ENCODE data around the gene IFNE. TPM values are rescaled to one million over a fixed set of nuclear protein-coding genes. Genes with fewer than 3 reads are reported as not detected.

Gene IFNE
- polyA plus RNA-seq, 1 of the 3 experiments (the other 2 are of a cell fraction), result 0.05 TPM

DNA sequence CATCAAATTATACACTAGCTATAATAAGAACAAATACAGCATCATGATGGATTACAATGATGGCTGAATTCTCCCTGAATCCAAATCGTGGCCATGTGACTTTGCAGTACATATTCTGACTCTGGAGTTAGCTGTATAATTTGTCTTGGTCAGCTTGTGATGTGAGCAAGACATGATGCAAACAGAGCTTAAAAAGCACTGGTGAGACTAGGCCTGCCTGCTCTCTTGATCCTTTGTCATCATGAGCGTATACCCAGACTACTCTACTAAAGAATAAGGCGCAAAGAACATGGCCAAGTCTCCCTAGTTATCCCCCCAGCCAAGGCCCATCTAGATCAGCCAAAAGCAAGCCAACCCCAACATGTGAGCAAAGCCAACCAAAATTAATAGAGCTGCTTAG, 34.7 kb upstream of the IFNE start:
- H3K9me3 ChIP-seq, result no peaks in the 10 kb centered on the region
- no peak overlapping the region for H2AFZ ChIP-seq (ENCODE audit: low read depth)
- no peak for DNase-seq
- WGBS (ENCODE audit: low lambda C conversion rate), result 5% methylated on average over 3 of the region's 3 CpGs
- no peaks in the 10 kb centered on the region for H3K4me1 ChIP-seq (ENCODE audit: control insufficient read depth in 1 of 2, insufficient read depth in 2 of 2, low read depth in 1 of 2, low read length in 1 of 2)
- H3K9me2 ChIP-seq, result no peaks in the 10 kb centered on the region
- ChIA-PET CTCF (interaction anchor here (0.8 to 1.2 kb wide), 3 partner anchors 10 to 122 kb away, joined by 3 to 4 read pairs (median 3); no protein-coding TSS in a partner anchor), POLR2A (no interaction called here)
- no peak overlapping the region for H3K9ac ChIP-seq
- TF ChIP-seq, protein P1, sequence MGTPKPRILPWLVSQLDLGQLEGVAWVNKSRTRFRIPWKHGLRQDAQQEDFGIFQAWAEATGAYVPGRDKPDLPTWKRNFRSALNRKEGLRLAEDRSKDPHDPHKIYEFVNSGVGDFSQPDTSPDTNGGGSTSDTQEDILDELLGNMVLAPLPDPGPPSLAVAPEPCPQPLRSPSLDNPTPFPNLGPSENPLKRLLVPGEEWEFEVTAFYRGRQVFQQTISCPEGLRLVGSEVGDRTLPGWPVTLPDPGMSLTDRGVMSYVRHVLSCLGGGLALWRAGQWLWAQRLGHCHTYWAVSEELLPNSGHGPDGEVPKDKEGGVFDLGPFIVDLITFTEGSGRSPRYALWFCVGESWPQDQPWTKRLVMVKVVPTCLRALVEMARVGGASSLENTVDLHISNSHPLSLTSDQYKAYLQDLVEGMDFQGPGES (IDR thresholded peaks at IDR 0.05; ENCODE audit: low read depth, low read length), result no peak
- TF ChIP-seq FOXM1 (IDR thresholded peaks at IDR 0.05; ENCODE audit: low read depth) (no peak), FOXJ3 (CRISPR knock-in tag; IDR thresholded peaks at IDR 0.05) (no peak), MEF2A (IDR thresholded peaks at IDR 0.05; ENCODE audit: borderline replicate concordance, low read depth) (no peak), TEAD4 (IDR thresholded peaks at IDR 0.05; ENCODE audit: borderline replicate concordance, insufficient read depth) (no peak), RXRA (IDR thresholded peaks at IDR 0.05; ENCODE audit: borderline replicate concordance, low read depth) (no peak), MAX (IDR thresholded peaks at IDR 0.05; ENCODE audit: low read depth) (no peak), ELF1 (IDR thresholded peaks at IDR 0.05) (no peak), RCOR1 (IDR thresholded peaks at IDR 0.05; ENCODE audit: low read length) (no peak), PBX3 (IDR thresholded peaks at IDR 0.05) (no peak), TCF12 (IDR thresholded peaks at IDR 0.05) (no peak), USF1 (IDR thresholded peaks at IDR 0.05; ENCODE audit: borderline replicate concordance, low read depth) (no peak), TAF1 (IDR thresholded peaks at IDR 0.05; ENCODE audit: borderline replicate concordance, low read depth, low read length) (no peak), JUND (IDR thresholded peaks at IDR 0.05) (no peak)
- H3K4me3 ChIP-seq (ENCODE audit: low read depth in 2 of 2, low read length in 1 of 2), result no peak overlapping the region
- H3K36me3 ChIP-seq (replicated peaks in 1 of 2; ENCODE audit: control insufficient read depth in 1 of 2, insufficient read depth in 2 of 2, low read length in 1 of 2), result no peaks in the 10 kb centered on the region
- no peaks in the 10 kb centered on the region for H3K27me3 ChIP-seq (ENCODE audit: insufficient read depth)
- no peaks in the 10 kb centered on the region for H3K79me2 ChIP-seq (ENCODE audit: insufficient read depth)
- H4K20me1 ChIP-seq (ENCODE audit: insufficient read depth), result no peaks in the 10 kb centered on the region
- H3F3A ChIP-seq (replicated peaks; ENCODE audit: insufficient read depth), result no peaks in the 10 kb centered on the region
- no peak overlapping the region for H3K4me2 ChIP-seq
- no peak overlapping the region for H3K27ac ChIP-seq (ENCODE audit: low read depth in 2 of 2, low read length in 1 of 2)

- TF ChIP-seq TAF1 (IDR thresholded peaks at IDR 0.05; ENCODE audit: borderline replicate concordance, low read depth, low read length) (no peak), RFX5 (IDR thresholded peaks at IDR 0.05; ENCODE audit: low read length) (no peak), MXI1 (IDR thresholded peaks at IDR 0.05; ENCODE audit: low read depth, low read length) (no peak), EP300 (IDR thresholded peaks at IDR 0.05; ENCODE audit: borderline replicate concordance in 1 of 2, low read depth in 1 of 2, low read length in 1 of 2) (no peak), JUND (IDR thresholded peaks at IDR 0.05) (no peak)
- TF ChIP-seq, protein P2, sequence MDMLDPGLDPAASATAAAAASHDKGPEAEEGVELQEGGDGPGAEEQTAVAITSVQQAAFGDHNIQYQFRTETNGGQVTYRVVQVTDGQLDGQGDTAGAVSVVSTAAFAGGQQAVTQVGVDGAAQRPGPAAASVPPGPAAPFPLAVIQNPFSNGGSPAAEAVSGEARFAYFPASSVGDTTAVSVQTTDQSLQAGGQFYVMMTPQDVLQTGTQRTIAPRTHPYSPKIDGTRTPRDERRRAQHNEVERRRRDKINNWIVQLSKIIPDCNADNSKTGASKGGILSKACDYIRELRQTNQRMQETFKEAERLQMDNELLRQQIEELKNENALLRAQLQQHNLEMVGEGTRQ (IDR thresholded peaks at IDR 0.05; ENCODE audit: borderline replicate concordance, low read depth, low read length), result no peak
- TF ChIP-seq, protein P3, sequence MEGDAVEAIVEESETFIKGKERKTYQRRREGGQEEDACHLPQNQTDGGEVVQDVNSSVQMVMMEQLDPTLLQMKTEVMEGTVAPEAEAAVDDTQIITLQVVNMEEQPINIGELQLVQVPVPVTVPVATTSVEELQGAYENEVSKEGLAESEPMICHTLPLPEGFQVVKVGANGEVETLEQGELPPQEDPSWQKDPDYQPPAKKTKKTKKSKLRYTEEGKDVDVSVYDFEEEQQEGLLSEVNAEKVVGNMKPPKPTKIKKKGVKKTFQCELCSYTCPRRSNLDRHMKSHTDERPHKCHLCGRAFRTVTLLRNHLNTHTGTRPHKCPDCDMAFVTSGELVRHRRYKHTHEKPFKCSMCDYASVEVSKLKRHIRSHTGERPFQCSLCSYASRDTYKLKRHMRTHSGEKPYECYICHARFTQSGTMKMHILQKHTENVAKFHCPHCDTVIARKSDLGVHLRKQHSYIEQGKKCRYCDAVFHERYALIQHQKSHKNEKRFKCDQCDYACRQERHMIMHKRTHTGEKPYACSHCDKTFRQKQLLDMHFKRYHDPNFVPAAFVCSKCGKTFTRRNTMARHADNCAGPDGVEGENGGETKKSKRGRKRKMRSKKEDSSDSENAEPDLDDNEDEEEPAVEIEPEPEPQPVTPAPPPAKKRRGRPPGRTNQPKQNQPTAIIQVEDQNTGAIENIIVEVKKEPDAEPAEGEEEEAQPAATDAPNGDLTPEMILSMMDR (IDR thresholded peaks at IDR 0.05), result no peak
- POLR2A ChIA-PET, result no interaction called here
These were observed 31.3 kb upstream of the IFNE start for GRCh38 chr9:21513431-21513830.

More at GRCh38 chr9:21513431-21513830, 31.3 kb upstream of the IFNE start:
- CTCF ChIA-PET, result no interaction called here
- no peaks in the 10 kb centered on the region; the same call in 1 of the 2 replicates for H3K27me3 ChIP-seq (ENCODE audit: insufficient read depth)
- no peaks in the 10 kb centered on the region for H3K4me1 ChIP-seq (ENCODE audit: control insufficient read depth in 1 of 2, insufficient read depth in 2 of 2, low read depth in 1 of 2, low read length in 1 of 2)
- H3K79me2 ChIP-seq (ENCODE audit: insufficient read depth), result no peaks in the 10 kb centered on the region
- no peak overlapping the region for H3K27ac ChIP-seq (ENCODE audit: low read depth in 2 of 2, low read length in 1 of 2)
- no peaks in the 10 kb centered on the region for H4K20me1 ChIP-seq (ENCODE audit: insufficient read depth)
- no peaks in the 10 kb centered on the region for H3K36me3 ChIP-seq (replicated peaks in 1 of 2; ENCODE audit: control insufficient read depth in 1 of 2, insufficient read depth in 2 of 2, low read length in 1 of 2)
- H3F3A ChIP-seq (replicated peaks; ENCODE audit: insufficient read depth), result no peaks in the 10 kb centered on the region
- H2AFZ ChIP-seq (ENCODE audit: low read depth), result no peak overlapping the region
- no peak overlapping the region for H3K9ac ChIP-seq
- H3K4me2 ChIP-seq, result no peak overlapping the region
- WGBS (ENCODE audit: low lambda C conversion rate), result 17% methylated on average over 1 of the region's 1 CpG
- no peak overlapping the region for H3K4me3 ChIP-seq (ENCODE audit: low read depth in 2 of 2, low read length in 1 of 2)
- no peaks in the 10 kb centered on the region for H3K9me3 ChIP-seq
- no peak for DNase-seq
- H3K9me2 ChIP-seq, result no peaks in the 10 kb centered on the region

Measured in SK-N-SH (cell line).